Tibial artery (tissue), 4 donors: ENCODE measurements around the gene CFAP68.
A peak's percentile ranks its signal among the peaks of the same experiment; 100 is the strongest.

Source experiments
- DNase-seq, 2 donors: peaks; one replicate each; pipeline ENCODE4 v3.0.0-alpha.2; 2019
- H3K27ac ChIP-seq, 2 donors: fragments of 200-600 bp; sonication (generic) in 1 of 2; 1 replicate in 1 of 2; 2 replicates in 1 of 2; pipeline ENCODE4 v1.5.1; 2018 to 2019; ENCODE audit warnings: mild to moderate bottlenecking in 1 of 2
- H3K27me3 ChIP-seq, 2 donors: fragments of 200-600 bp; sonication (generic) in 1 of 2; one replicate each; pipeline versions ENCODE4 v1.5.1 to v1.6.0; 2016 to 2019
- H3K36me3 ChIP-seq, 3 donors: fragments of 200-600 bp; sonication (generic) in 2 of 3; one replicate each; pipeline ENCODE4 v1.5.1; 2016 to 2019; ENCODE audit warnings: mild to moderate bottlenecking in 2 of 3
- H3K4me1 ChIP-seq, 4 donors: fragments of 200-600 bp; sonication (generic) in 2 of 4; 1 replicate in 3 of 4; 2 replicates in 1 of 4; pipeline ENCODE4 v1.5.1; 2016 to 2019
- H3K4me3 ChIP-seq, 2 donors: fragments of 200-600 bp; sonication (generic) in 1 of 2; 1 replicate in 1 of 2; 2 replicates in 1 of 2; pipeline ENCODE4 v1.5.1; 2018 to 2019; ENCODE audit warnings: mild to moderate bottlenecking in 2 of 2
- H3K9me3 ChIP-seq, 3 donors: fragments of 200-600 bp; sonication (generic) in 1 of 3; one replicate each; pipeline ENCODE4 v1.5.1; 2016 to 2019
- CTCF ChIP-seq, 2 experiments: fragments of 200-600 bp in 1 of 2; fragments of 450-650 bp in 1 of 2; IDR thresholded peaks; one replicate each; pipeline ENCODE4 v1.5.1; 2017 to 2019; ENCODE audit warnings: antibody characterized with exemption in 2 of 2, mild to moderate bottlenecking in 1 of 2, moderate library complexity in 1 of 2
- intact Hi-C: fragments of 100-400 bp; cut with DNase I; formaldehyde crosslinking; loops from one replicate; pipeline ENCODE4 v1.15.0; 2023; ENCODE audit warnings: low total_unique reads

CFAP68 gene

GRCh38 chr11:111908639-111909305 is 29.4 kb downstream of the CFAP68 start:
- no peak for TF ChIP-seq CTCF (IDR thresholded peaks at IDR 0.05)
- intact Hi-C loops, result no loop called here
- peaks cover 0 to 35% (median 7%) of the 10 kb centered on the region in 4 donors for H3K4me1 ChIP-seq
- no peaks in the 10 kb centered on the region for H3K9me3 ChIP-seq
- H3K27ac ChIP-seq, result peak overlapping the region; percentile 92 to 98
- H3K36me3 ChIP-seq, result peaks cover 10 to 25% (median 13%) of the 10 kb centered on the region in 3 donors
- no peaks in the 10 kb centered on the region for H3K27me3 ChIP-seq
- no peak for DNase-seq
- peak overlapping the region; percentile 70 to 84 for H3K4me3 ChIP-seq

GRCh38 chr11:111909378-111909777 is 30.0 kb downstream of the CFAP68 start:
- Histone ChIP-seq H3K4me3 (peak overlapping the region; percentile 70 to 84), H3K27ac (peak overlapping the region; percentile 92 to 98), H3K9me3 (no peaks in the 10 kb centered on the region), H3K4me1 (peaks cover 0 to 38% (median 9%) of the 10 kb centered on the region in 4 donors), H3K27me3 (no peaks in the 10 kb centered on the region), H3K36me3 (peaks cover 10 to 25% (median 13%) of the 10 kb centered on the region in 3 donors)
- intact Hi-C loops, result no loop called here
- TF ChIP-seq CTCF (IDR thresholded peaks at IDR 0.05), result no peak
- no peak for DNase-seq

- Histone ChIP-seq H3K4me3 (peak overlapping the region; percentile 70 to 84), H3K36me3 (peaks cover 10 to 25% (median 13%) of the 10 kb centered on the region in 3 donors), H3K4me1 (peaks cover 0 to 53% (median 14%) of the 10 kb centered on the region in 4 donors), H3K27ac (peak overlapping the region; percentile 92 to 98), H3K27me3 (no peaks in the 10 kb centered on the region), H3K9me3 (no peaks in the 10 kb centered on the region)
- no peak for DNase-seq
- no peak for TF ChIP-seq CTCF (IDR thresholded peaks at IDR 0.05)
- intact Hi-C loops, result no loop called here
These were observed 31.6 kb downstream of the CFAP68 start for GRCh38 chr11:111910676-111911562.

- no peak for TF ChIP-seq CTCF (IDR thresholded peaks at IDR 0.05)
- DNase-seq, result peak; percentile 96 to 99
- intact Hi-C loops, result loop anchor here (2.0 kb wide), 1 partner anchor 15 kb away; no protein-coding TSS in a partner anchor
- peak within 1 kb of the TSS; percentile 70 to 84 for H3K4me3 ChIP-seq
- H3K36me3 ChIP-seq, result peaks cover 10 to 25% (median 13%) of the 10 kb centered on the region in 3 donors
- H3K4me1 ChIP-seq, result peaks cover 0 to 55% (median 14%) of the 10 kb centered on the region in 4 donors
- H3K27ac ChIP-seq, result peak within 1 kb of the TSS; percentile 92 to 98
- H3K27me3 ChIP-seq, result no peaks in the 10 kb centered on the region
- no peaks in the 10 kb centered on the region for H3K9me3 ChIP-seq
These were observed 32.4 kb downstream of the CFAP68 start, which contains the start of gene CRYAB for GRCh38 chr11:111911563-111912401. CRYAB (minus strand) TSS chr11:111911770; CDS start chr11:111911724, 46 bp downstream.

- Histone ChIP-seq H3K36me3 (peaks cover 10 to 25% (median 13%) of the 10 kb centered on the region in 3 donors), H3K4me1 (peaks cover 0 to 55% (median 14%) of the 10 kb centered on the region in 4 donors)
- intact Hi-C loops, result loop anchor here (2.0 kb wide), 1 partner anchor 14 kb away; no protein-coding TSS in a partner anchor
These were observed 33.2 kb downstream of the CFAP68 start, which contains the start of gene HSPB2 for GRCh38 chr11:111912535-111912934. HSPB2 (plus strand) TSS chr11:111912734; CDS start chr11:111912830, 96 bp downstream.

More at GRCh38 chr11:111912535-111912934, 33.2 kb downstream of the CFAP68 start, which contains the start of gene HSPB2:
- peak; percentile 49 to 80 for DNase-seq
- Histone ChIP-seq H3K9me3 (no peaks in the 10 kb centered on the region), H3K27ac (peak within 1 kb of the TSS; percentile 92 to 98), H3K4me3 (peak within 1 kb of the TSS; percentile 70 to 84), H3K27me3 (no peaks in the 10 kb centered on the region)
- no peak for TF ChIP-seq CTCF (IDR thresholded peaks at IDR 0.05)
